Measurements from ENCODE around the gene XIRP2. TPM values are rescaled to one million over a fixed set of nuclear protein-coding genes. Genes with fewer than 3 reads are reported as not detected.

Gene XIRP2
- total and polyA plus RNA-seq, 2 of the 4 experiments (the other 2 are of a cell fraction) = 0.05 to 0.18 TPM

DNA sequence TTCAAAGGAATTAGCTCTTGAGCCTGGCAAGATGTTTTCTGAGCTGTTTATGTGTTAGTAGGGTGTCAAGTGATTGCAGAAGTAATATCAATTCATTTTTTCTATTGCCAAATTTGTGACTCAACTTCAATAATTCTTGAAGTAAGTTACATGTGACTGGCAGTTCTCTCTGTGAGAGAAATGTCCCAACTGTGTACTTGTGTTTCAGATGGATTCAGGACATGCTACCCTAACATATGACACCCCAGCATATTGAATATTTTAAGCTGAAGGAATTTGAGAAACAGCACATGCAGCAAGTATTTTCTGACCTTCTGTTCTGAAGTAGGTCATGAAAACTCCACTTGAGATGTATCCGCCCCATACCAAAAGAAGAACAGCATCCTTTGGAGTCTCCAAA lies 263.6 kb downstream of the XIRP2 start:
- H3K36me3 ChIP-seq (ENCODE audit: control insufficient read depth, insufficient read depth, low read length) = no peaks in the 10 kb centered on the region
- H3K14ac ChIP-seq (replicated peaks; ENCODE audit: low read depth, low read length) = no peak overlapping the region
- no peak overlapping the region for H3K18ac ChIP-seq (ENCODE audit: low read depth, low read length)
- H3K4me3 ChIP-seq (ENCODE audit: insufficient read depth, low read depth, low read length) = no peak overlapping the region
- no peak overlapping the region for H3K23ac ChIP-seq (ENCODE audit: low read depth, low read length)
- CTCF ChIA-PET = no interaction called here
- no peak overlapping the region for H4K5ac ChIP-seq (ENCODE audit: low read depth, low read length)
- H3K56ac ChIP-seq (ENCODE audit: extremely low read depth, insufficient read depth, low read length) = no peak overlapping the region
- dilution Hi-C loops (cut with HindIII; ENCODE audit: low sequenced_read_pairs, unreplicated experiment) (no loop called here), intact Hi-C loops (cut with micrococcal nuclease) (no loop called here), in situ Hi-C loops (cut with MboI; ENCODE audit: low sequenced_read_pairs) (no loop called here)
- DNase-seq = no peak
- H3K79me1 ChIP-seq (ENCODE audit: low read depth in 1 of 2, low read length in 2 of 2) = no peaks in the 10 kb centered on the region
- no peaks in the 10 kb centered on the region for H3K9me3 ChIP-seq (ENCODE audit: control insufficient read depth, insufficient read depth, low read length)
- POLR2A ChIA-PET (ENCODE audit: unreplicated experiment) = no interaction called here
- no peak overlapping the region for H3K4ac ChIP-seq (ENCODE audit: low read depth, low read length)
- H3K4me2 ChIP-seq (ENCODE audit: low read depth, low read length) = no peak overlapping the region
- no peak overlapping the region for H2BK15ac ChIP-seq (ENCODE audit: low read depth, low read length)
- H3K9ac ChIP-seq (ENCODE audit: low read depth, low read length) = no peak overlapping the region
- no peak overlapping the region for H2BK5ac ChIP-seq (ENCODE audit: low read depth, low read length, poor library complexity, severe bottlenecking)
- no peak overlapping the region for H3K27ac ChIP-seq (ENCODE audit: insufficient read depth, low read length)
- 100% methylated on average over 1 of the region's 1 CpG; no CpG with 5 or more reads in 1 of the 2 experiments for whole genome bisulfite sequencing, 2 experiments (ENCODE audit: extremely low coverage in 2 of 2, insufficient read length in 1 of 2)
- TF ChIP-seq RCOR1 (IDR thresholded peaks at IDR 0.05; ENCODE audit: insufficient replicate concordance, low read length) (no peak), SMC3 (IDR thresholded peaks at IDR 0.05; ENCODE audit: low read depth, low read length) (no peak), POLR2A (IDR thresholded peaks at IDR 0.05; ENCODE audit: low read depth, low read length) (no peak)
- TF ChIP-seq, protein P1, sequence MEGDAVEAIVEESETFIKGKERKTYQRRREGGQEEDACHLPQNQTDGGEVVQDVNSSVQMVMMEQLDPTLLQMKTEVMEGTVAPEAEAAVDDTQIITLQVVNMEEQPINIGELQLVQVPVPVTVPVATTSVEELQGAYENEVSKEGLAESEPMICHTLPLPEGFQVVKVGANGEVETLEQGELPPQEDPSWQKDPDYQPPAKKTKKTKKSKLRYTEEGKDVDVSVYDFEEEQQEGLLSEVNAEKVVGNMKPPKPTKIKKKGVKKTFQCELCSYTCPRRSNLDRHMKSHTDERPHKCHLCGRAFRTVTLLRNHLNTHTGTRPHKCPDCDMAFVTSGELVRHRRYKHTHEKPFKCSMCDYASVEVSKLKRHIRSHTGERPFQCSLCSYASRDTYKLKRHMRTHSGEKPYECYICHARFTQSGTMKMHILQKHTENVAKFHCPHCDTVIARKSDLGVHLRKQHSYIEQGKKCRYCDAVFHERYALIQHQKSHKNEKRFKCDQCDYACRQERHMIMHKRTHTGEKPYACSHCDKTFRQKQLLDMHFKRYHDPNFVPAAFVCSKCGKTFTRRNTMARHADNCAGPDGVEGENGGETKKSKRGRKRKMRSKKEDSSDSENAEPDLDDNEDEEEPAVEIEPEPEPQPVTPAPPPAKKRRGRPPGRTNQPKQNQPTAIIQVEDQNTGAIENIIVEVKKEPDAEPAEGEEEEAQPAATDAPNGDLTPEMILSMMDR (conservative IDR thresholded peaks at IDR 0.05; ENCODE audit: low read depth, low read length) = no peak
- TF ChIP-seq, protein P2, sequence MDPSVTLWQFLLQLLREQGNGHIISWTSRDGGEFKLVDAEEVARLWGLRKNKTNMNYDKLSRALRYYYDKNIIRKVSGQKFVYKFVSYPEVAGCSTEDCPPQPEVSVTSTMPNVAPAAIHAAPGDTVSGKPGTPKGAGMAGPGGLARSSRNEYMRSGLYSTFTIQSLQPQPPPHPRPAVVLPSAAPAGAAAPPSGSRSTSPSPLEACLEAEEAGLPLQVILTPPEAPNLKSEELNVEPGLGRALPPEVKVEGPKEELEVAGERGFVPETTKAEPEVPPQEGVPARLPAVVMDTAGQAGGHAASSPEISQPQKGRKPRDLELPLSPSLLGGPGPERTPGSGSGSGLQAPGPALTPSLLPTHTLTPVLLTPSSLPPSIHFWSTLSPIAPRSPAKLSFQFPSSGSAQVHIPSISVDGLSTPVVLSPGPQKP (IDR thresholded peaks at IDR 0.05; ENCODE audit: borderline replicate concordance, low read depth, low read length) = no peak
- ATAC-seq (ENCODE audit: low read depth) = no peak
- H2BK120ac ChIP-seq (ENCODE audit: low read depth, low read length) = no peak overlapping the region
- no TSS peak for BruUV-seq (replicated peaks)
- H3K4me1 ChIP-seq (ENCODE audit: control insufficient read depth, insufficient read depth, low read length) = no peaks in the 10 kb centered on the region
- H2BK20ac ChIP-seq (ENCODE audit: low read depth, low read length) = no peak overlapping the region
- H3K9me1 ChIP-seq (ENCODE audit: insufficient read depth, low read length) = no peaks in the 10 kb centered on the region
- no peak overlapping the region for H4K91ac ChIP-seq (ENCODE audit: insufficient read depth, low read depth, low read length)
- no peaks in the 10 kb centered on the region for H3K27me3 ChIP-seq (ENCODE audit: control insufficient read depth, insufficient read depth, low read length)
- no peak overlapping the region for H2AFZ ChIP-seq (replicated peaks; ENCODE audit: low read length, poor library complexity)
- no peak overlapping the region for H4K8ac ChIP-seq (ENCODE audit: low read depth in 2 of 2, low read length in 2 of 2)
- H4K20me1 ChIP-seq (ENCODE audit: insufficient read depth, low read length) = no peaks in the 10 kb centered on the region
- no peak overlapping the region for H2AK5ac ChIP-seq (ENCODE audit: low read depth, low read length)
- H2AK9ac ChIP-seq (replicated peaks; ENCODE audit: low read depth, low read length, poor library complexity) = no peak overlapping the region
